HG03095 (cell line): ENCODE measurements around the gene FOXO1.

Experiments
- ATAC-seq: cut with Tn5 transposase; IDR thresholded peaks from one replicate; pipeline ENCODE4 v1.9.1; 2021; ENCODE audit warnings: moderate library complexity; ENCODE audit not compliant: unreplicated experiment

Gene FOXO1

GRCh38 chr13:40582531-40582930 is 83.9 kb downstream of the FOXO1 start:
- ATAC-seq, result no peak

- no peak for ATAC-seq
These were observed 85.2 kb downstream of the FOXO1 start for GRCh38 chr13:40581277-40581579.

GRCh38 chr13:40580566-40581276 is 85.7 kb downstream of the FOXO1 start:
- no peak for ATAC-seq

- ATAC-seq, result no peak
These were observed 86.9 kb downstream of the FOXO1 start for GRCh38 chr13:40579535-40579934.

GRCh38 chr13:40578055-40578454 is 88.4 kb downstream of the FOXO1 start:
- ATAC-seq, result no peak

GRCh38 chr13:40576369-40576768 is 90.1 kb downstream of the FOXO1 start:
- no peak for ATAC-seq

- no peak for ATAC-seq
These were observed 93.5 kb downstream of the FOXO1 start for GRCh38 chr13:40572961-40573360.

- ATAC-seq, result no peak
These were observed 95.0 kb downstream of the FOXO1 start for GRCh38 chr13:40571338-40571963.

- no peak for ATAC-seq
These were observed 95.5 kb downstream of the FOXO1 start for GRCh38 chr13:40570930-40571329.

GRCh38 chr13:40569024-40569350 is 97.5 kb downstream of the FOXO1 start:
- ATAC-seq, result no peak

GRCh38 chr13:40568246-40569023 is 98.0 kb downstream of the FOXO1 start:
- no peak for ATAC-seq

- no peak for ATAC-seq
These were observed 99.6 kb downstream of the FOXO1 start for GRCh38 chr13:40566811-40567210.

- ATAC-seq, result no peak
These were observed 100.9 kb downstream of the FOXO1 start for GRCh38 chr13:40565282-40566148.

- ATAC-seq, result no peak
These were observed 102.0 kb downstream of the FOXO1 start for GRCh38 chr13:40564342-40565001.

GRCh38 chr13:40563350-40564125 is 102.9 kb downstream of the FOXO1 start:
- no peak for ATAC-seq

- no peak for ATAC-seq
These were observed 103.5 kb downstream of the FOXO1 start for GRCh38 chr13:40562975-40563349.

GRCh38 chr13:40559915-40560314 is 106.5 kb downstream of the FOXO1 start:
- ATAC-seq, result no peak

GRCh38 chr13:40558656-40559055 is 107.8 kb downstream of the FOXO1 start:
- ATAC-seq, result no peak

GRCh38 chr13:40556453-40556852 is 110.0 kb downstream of the FOXO1 start:
- no peak for ATAC-seq

- no peak for ATAC-seq
These were observed 113.1 kb downstream of the FOXO1 start for GRCh38 chr13:40553356-40553755.
